H1 (cell line): ENCODE measurements around the gene SNAPIN. TPM values are rescaled to one million over a fixed set of nuclear protein-coding genes. Genes with fewer than 3 reads are reported as not detected.

Source experiments
- BCL11A ChIP-seq, 2 experiments: IDR thresholded peaks; one replicate each; pipeline ENCODE4 v1.6.1; 2011; ENCODE audit warnings: low read depth in 2 of 2, low read length in 2 of 2, mild to moderate bottlenecking in 2 of 2
- CBX5 ChIP-seq: fragments of 300-800, 300-1000 bp; sonication (generic); IDR thresholded peaks from 2 replicates; pipeline ENCODE4 v1.7.1; 2016; ENCODE audit warnings: antibody characterized with exemption, low read length, low read depth
- CHD7 ChIP-seq: fragments of 300-600 bp; sonication (generic); IDR thresholded peaks from 2 replicates; pipeline ENCODE4 v1.7.1; 2012; ENCODE audit warnings: low read length, moderate library complexity, mild to moderate bottlenecking, inconsistent platforms; ENCODE audit not compliant: insufficient replicate concordance
- CREB1 ChIP-seq: IDR thresholded peaks from 2 replicates; pipeline ENCODE4 v1.6.1; 2012; ENCODE audit warnings: inconsistent platforms
- KDM4A ChIP-seq: IDR thresholded peaks from one replicate; pipeline ENCODE4 v1.7.1; 2012; ENCODE audit warnings: low read depth, mild to moderate bottlenecking, moderate library complexity, low read length, inconsistent platforms; ENCODE audit not compliant: severe bottlenecking
- NRF1 ChIP-seq: IDR thresholded peaks from 2 replicates; pipeline ENCODE4 v1.6.1; 2011; ENCODE audit warnings: mild to moderate bottlenecking, low read depth, low read length, improper control_type of control experiment
- RFX5 ChIP-seq: IDR thresholded peaks from 2 replicates; pipeline ENCODE4 v1.6.1; 2011; ENCODE audit warnings: low read depth, low read length, improper control_type of control experiment, borderline replicate concordance
- RNF2 ChIP-seq: fragments of 200-900, 300-1000 bp; sonication (generic); IDR thresholded peaks from 2 replicates; pipeline ENCODE4 v1.7.1; 2016; ENCODE audit warnings: borderline replicate concordance, low read depth, mild to moderate bottlenecking, antibody characterized with exemption, low read length; ENCODE audit not compliant: poor library complexity, severe bottlenecking; ENCODE audit errors: missing control alignments
- SAP30 ChIP-seq: fragments of 300-600 bp; sonication (generic); IDR thresholded peaks from 2 replicates; pipeline ENCODE4 v1.7.1; 2012; ENCODE audit warnings: low read length, moderate library complexity, mild to moderate bottlenecking, inconsistent platforms; ENCODE audit not compliant: insufficient read depth, insufficient replicate concordance
- SP2 ChIP-seq: IDR thresholded peaks from 2 replicates; pipeline ENCODE4 v1.6.1; 2012; ENCODE audit warnings: mild to moderate bottlenecking, low read length, inconsistent platforms
- SRF ChIP-seq: IDR thresholded peaks from 2 replicates; pipeline ENCODE4 v1.6.1; 2011; ENCODE audit warnings: mild to moderate bottlenecking, low read depth, low read length, moderate library complexity
- YY1 ChIP-seq: IDR thresholded peaks from 2 replicates; pipeline ENCODE4 v1.6.1; 2011; ENCODE audit warnings: low read depth, mild to moderate bottlenecking, low read length
- polyA plus RNA-seq, 7 experiments: library from polyadenylated mRNA; depleted of rRNA in 3 of 7; stranded (reverse) in 5 of 7; unstranded in 2 of 7; fragments of >200 nt in 5 of 7; fragments of 200-250 nt in 2 of 7; gene quantifications; 1 replicate in 5 of 7; 2 replicates in 1 of 7; 4 replicates in 1 of 7; pipeline versions ENCODE4 v1.2.1 to v1.2.3, GENCODE V29; 2011 to 2013; ENCODE audit warnings: missing spikeins in 2 of 7, mixed read lengths in 2 of 7
- total RNA-seq: library from RNA; stranded (reverse); fragmentation: NEBNext Ultra II Directional; extraction: Animal tissue kit (Norgen Biotek cat#: 25700); gene quantifications from 2 replicates; pipeline ENCODE4 v1.2.1, GENCODE V29; 2021

Gene SNAPIN
- total and polyA plus RNA-seq, 2 of the 8 experiments (the other 6 are each of a cell fraction or from before 2014, with no cell fraction given), result 25.7 to 31.1 TPM

GRCh38 chr1:153636312-153636711, 22.2 kb upstream of the SNAPIN start (continued):
- TF ChIP-seq CHD7 (no peak), CREB1 (no peak), CBX5 (no peak), YY1 (no peak), NRF1 (no peak), SRF (no peak), RFX5 (no peak), KDM4A (no peak), BCL11A (IDR thresholded peaks at IDR 0.05; ENCODE audit: low read depth in 2 of 2, low read length in 2 of 2) (no peak), SP2 (no peak), RNF2 (no peak), SAP30 (no peak)
